ENCODE measurements around the gene INF2. TPM values are rescaled to one million over a fixed set of nuclear protein-coding genes. Genes with fewer than 3 reads are reported as not detected.

INF2 gene
- total and polyA plus RNA-seq, 9 of the 15 experiments (the other 6 are each of a cell fraction or from before 2014, with no cell fraction given), result 0.56 to 31.3 (median 7.8) TPM

DNA sequence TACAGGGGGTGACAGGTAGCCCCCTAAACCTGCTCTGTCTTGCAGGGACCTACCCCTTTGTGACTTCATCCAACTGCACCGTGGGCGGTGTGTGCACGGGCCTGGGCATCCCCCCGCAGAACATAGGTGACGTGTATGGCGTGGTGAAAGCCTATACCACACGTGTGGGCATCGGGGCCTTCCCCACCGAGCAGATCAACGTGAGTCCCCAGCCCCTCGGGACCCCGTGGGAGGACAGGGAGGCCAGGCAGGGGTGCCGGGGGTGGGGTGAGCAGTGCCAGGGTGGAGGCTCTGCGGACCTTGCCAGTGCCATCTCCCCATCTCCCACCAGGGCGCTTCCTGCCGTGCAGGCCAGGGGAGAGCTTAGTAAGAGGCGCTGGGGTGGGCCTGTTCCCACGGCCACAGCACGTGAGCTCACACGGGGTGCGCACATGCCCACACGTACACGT is 52.4 kb downstream of the INF2 start:
- CTCF ChIA-PET (ENCODE audit: low intra/inter-chr PET ratio), result no interaction called here
- no peak overlapping the region for H3K4me2 ChIP-seq (ENCODE audit: insufficient read depth, low read length)
- no peak overlapping the region; a peak in 2 of 4 replicates for H3K9ac ChIP-seq (ENCODE audit: insufficient read depth in 1 of 2, low read depth in 2 of 2, low read length in 2 of 2)
- no peaks in the 10 kb centered on the region for H3K79me2 ChIP-seq (ENCODE audit: control insufficient read depth, insufficient read depth, low read length)
- no peaks in the 10 kb centered on the region for H3K9me3 ChIP-seq (replicated peaks; ENCODE audit: control insufficient read depth, insufficient read depth, low read depth, low read length)
- DNase-seq (ENCODE audit: extremely low read depth in 1 of 4, low spot score in 3 of 4), result no peak
- no peak overlapping the region for H3K27ac ChIP-seq (ENCODE audit: extremely low read depth, low read depth, low read length)
- POLR2A ChIA-PET, result interaction anchor here (0.6 to 1.9 kb wide), 2 partner anchors 10 to 255 kb away, joined by 3 to 6 read pairs; partner anchors contain the start of gene SIVA1
- peaks cover 0 to 25% of the 10 kb centered on the region in 2 experiments; a peak in 2 of 5 replicates for H3K4me1 ChIP-seq (replicated peaks in 1 of 2; ENCODE audit: control insufficient read depth in 2 of 2, insufficient read depth in 2 of 2, low read length in 2 of 2)
- ATAC-seq, result no peak
- no peaks in the 10 kb centered on the region for H4K20me1 ChIP-seq (replicated peaks; ENCODE audit: control insufficient read depth, insufficient read depth, low read length)
- no peak for TF ChIP-seq ZFP30 (CRISPR knock-in tag; IDR thresholded peaks at IDR 0.05; ENCODE audit: borderline replicate concordance)
- no peak for TF ChIP-seq CCAR2 (IDR thresholded peaks at IDR 0.05; ENCODE audit: low read depth, low read length)
- no peak for TF ChIP-seq ZNF3 (CRISPR knock-in tag; IDR thresholded peaks at IDR 0.05)
- no peak for TF ChIP-seq POU5F1 (IDR thresholded peaks at IDR 0.05; ENCODE audit: borderline replicate concordance, low read depth, low read length, partially characterized antibody)
- no peak for TF ChIP-seq PHTF2 (CRISPR knock-in tag; IDR thresholded peaks at IDR 0.05)
- no peak for TF ChIP-seq BACH1 (tag; IDR thresholded peaks at IDR 0.05)
- no peak for TF ChIP-seq SMARCA4 (IDR thresholded peaks at IDR 0.05)
- TF ChIP-seq CXXC5 (CRISPR knock-in tag; IDR thresholded peaks at IDR 0.05), result no peak
- TF ChIP-seq ETV1 (tag; conservative IDR thresholded peaks at IDR 0.05; ENCODE audit: low read depth), result no peak
- no peak for TF ChIP-seq ELF4 (CRISPR knock-in tag; IDR thresholded peaks at IDR 0.05)
- TF ChIP-seq, protein P1, sequence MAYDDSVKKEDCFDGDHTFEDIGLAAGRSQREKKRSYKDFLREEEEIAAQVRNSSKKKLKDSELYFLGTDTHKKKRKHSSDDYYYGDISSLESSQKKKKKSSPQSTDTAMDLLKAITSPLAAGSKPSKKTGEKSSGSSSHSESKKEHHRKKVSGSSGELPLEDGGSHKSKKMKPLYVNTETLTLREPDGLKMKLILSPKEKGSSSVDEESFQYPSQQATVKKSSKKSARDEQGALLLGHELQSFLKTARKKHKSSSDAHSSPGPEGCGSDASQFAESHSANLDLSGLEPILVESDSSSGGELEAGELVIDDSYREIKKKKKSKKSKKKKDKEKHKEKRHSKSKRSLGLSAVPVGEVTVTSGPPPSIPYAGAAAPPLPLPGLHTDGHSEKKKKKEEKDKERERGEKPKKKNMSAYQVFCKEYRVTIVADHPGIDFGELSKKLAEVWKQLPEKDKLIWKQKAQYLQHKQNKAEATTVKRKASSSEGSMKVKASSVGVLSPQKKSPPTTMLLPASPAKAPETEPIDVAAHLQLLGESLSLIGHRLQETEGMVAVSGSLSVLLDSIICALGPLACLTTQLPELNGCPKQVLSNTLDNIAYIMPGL (CRISPR knock-in tag; IDR thresholded peaks at IDR 0.05), result no peak
- no peak overlapping the region for H2AFZ ChIP-seq (ENCODE audit: low read depth, low read length)
- no TSS peak for BruUV-seq (replicated peaks)
- intact Hi-C loops (cut with micrococcal nuclease) (no loop called here), in situ Hi-C loops (cut with MboI) (no loop called here)
- 76% methylated on average over 5 of the region's 23 CpGs for WGBS (ENCODE audit: insufficient coverage, low coverage, missing lambda C conversion rate)
- no peaks in the 10 kb centered on the region for H3K27me3 ChIP-seq (ENCODE audit: control insufficient read depth in 2 of 2, insufficient read depth in 2 of 2, low read length in 2 of 2)
- no peaks in the 10 kb centered on the region for H3K36me3 ChIP-seq (ENCODE audit: control insufficient read depth, insufficient read depth, low read length)
- no peak overlapping the region for H3K4me3 ChIP-seq
- no peaks in the 10 kb centered on the region for H3K9me1 ChIP-seq (ENCODE audit: control insufficient read depth, insufficient read depth, low read length)
- FAIRE-seq, result no peak

Measured in K562 (cell line).